Activated CD4-positive, alpha-beta T cell treated with anti-CD3 and anti-CD28 coated beads, Interleukin-2, amount 50 U/mL, for 4 hours (primary cell): ENCODE results near the gene S100A14.
A peak's percentile ranks its signal among the peaks of the same experiment; 100 is the strongest.
"Not testable (repeated sequence)": the region's sequence is repeated elsewhere in the genome, so short reads cannot be mapped to it uniquely, and the experiment has no call there.

Experiments
- DNase-seq, 2 experiments: peaks; one replicate each; pipeline ENCODE4 v3.0.0-alpha.2; 2020

The S100A14 gene

DNA sequence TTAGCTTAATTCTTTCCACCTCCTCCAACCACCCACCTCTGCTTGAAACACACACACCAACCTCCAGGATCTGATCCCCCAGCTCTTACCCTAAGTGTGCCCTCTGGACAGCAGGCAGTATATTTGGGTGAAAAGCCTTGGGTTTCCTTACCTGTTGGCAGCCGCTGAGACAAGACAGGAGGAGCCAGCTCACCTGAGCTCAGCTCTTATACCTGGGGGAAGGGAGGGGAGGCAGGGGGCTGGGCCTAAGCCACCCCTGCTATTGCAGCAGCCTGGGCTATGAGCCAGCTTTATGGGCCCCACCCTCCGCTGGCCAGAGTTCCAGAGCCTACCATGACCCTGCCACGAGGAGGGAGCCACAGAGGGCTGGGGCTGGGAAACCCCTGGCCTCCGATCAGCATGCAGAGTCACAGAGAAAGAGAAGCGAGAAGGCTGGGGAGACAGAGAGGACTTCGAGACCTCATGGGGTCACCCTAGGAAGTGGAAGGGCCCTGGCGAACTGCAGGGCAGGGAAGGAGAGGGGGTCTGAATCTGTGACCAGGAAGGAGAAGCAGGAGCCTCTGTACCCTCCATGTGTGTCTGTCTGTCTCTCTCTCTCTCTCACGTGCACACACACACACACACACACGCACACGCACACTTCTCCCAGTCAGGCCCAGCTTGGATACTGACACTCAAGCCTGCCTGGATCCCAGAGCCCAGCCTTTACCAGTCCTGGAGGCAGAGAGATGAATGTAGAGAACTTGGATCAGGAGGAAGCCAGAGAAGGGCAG lies at the start of gene S100A14:
TSS of gene S100A14 (minus strand) at position 182 of the 773 bp plus-strand sequence. CDS start 467 bp downstream, outside the sequence.
- no peak for DNase-seq

DNA sequence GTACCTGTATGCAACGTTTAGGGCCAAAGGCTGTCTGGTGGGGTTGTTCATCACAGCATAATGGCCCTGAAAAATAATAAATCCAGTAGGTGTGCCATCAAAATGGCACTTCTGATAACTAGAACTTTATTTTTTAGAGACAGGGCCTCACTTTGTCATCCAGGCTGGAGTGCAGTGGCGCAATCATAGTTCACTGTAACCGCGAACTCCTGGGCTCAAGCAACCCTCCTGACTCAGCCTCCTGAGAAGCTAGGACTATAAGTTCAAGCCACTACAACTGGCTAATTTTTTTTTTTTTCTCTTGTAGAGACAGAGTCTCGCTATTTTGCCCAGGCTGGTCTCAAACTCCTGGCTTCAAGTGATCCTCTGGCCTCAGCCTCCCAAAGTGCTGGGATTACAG lies 47.1 kb upstream of the S100A14 start:
- DNase-seq, result no peak

DNA sequence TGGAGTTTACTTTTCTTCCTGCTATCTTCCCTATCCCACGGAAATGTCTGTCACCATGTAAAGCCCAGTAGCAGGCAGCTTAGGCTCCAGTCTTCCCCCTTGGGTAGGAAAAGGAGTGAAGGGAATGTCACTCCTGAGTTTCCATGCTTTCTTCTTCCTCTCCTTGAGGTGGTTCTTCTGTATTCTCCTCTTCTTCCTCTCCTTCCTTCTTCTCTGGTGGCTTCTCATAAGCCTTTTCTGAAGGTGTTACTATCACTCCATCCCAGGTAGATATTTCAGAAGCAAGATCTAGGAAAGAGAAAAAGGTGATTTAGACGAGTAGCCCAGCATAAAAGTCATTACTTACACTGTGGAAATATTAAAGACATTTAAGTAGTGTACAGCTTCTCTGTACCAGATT lies 46.1 kb upstream of the S100A14 start:
- DNase-seq, result no peak

DNA sequence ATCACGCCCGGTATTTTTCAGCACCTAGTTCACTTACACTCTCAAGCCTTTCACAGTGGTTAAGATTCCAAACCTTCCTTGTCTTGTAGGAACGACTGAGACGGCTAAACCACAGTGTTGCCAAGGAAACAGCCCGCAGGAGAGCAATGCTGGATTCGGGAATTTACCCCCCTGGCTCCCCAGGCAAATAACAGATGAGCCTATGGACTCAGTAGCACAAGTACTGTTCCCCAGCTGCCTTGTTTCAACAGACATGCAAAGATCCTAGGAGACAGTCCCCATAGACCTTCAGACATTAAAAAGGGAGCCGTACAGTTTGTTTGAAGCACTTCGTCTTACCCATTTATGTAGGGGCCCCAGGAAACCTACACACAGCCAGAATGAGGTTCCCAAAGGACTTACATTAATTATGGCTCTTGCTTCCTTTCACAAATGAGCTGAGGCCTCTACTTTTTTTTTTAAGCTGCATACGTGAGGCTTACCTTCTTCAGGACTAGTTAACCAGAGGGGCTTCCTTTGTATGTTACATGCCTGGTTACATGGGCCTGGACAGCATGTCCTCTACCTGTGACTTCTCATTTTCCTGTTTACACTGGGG lies 45.1 kb upstream of the S100A14 start:
- no peak for DNase-seq

DNA sequence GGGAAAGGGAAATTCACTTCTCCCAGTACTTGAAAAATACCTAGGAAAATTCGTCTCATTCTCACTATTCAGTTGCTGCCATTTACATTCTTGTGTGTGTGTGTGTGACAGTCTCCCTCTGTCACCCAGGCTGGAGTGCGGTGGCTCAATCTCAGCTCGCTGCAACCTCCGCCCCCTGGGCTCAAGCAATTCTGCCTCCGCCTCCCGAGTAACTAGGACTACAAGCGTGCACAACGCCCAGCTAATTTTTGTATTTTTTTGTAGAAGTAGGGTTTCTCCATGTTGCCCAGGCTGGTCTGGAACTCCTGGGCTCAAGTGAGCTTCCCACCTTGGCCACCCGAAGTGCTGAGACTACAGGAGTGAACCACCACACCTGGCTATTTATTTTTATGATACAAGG lies 43.5 kb upstream of the S100A14 start:
- no peak for DNase-seq

DNA sequence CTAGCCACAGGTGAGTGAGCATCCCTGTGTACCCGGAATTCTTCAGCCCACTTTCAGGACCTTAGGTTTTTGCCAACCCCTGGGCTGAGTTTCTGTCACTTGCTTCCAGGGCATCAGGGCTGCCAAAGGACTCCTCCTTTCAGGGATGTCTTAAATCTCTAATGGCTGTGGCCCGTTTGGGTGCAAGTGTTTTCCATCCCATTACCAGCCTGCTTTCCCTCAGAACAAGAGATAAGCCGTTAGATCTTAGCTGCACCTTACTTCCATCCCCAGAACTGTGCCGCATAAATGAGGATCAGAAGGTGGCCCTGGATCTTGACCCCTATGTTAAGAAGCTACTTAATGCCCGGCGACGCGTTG lies 43.0 kb upstream of the S100A14 start:
- DNase-seq, result no peak

DNA sequence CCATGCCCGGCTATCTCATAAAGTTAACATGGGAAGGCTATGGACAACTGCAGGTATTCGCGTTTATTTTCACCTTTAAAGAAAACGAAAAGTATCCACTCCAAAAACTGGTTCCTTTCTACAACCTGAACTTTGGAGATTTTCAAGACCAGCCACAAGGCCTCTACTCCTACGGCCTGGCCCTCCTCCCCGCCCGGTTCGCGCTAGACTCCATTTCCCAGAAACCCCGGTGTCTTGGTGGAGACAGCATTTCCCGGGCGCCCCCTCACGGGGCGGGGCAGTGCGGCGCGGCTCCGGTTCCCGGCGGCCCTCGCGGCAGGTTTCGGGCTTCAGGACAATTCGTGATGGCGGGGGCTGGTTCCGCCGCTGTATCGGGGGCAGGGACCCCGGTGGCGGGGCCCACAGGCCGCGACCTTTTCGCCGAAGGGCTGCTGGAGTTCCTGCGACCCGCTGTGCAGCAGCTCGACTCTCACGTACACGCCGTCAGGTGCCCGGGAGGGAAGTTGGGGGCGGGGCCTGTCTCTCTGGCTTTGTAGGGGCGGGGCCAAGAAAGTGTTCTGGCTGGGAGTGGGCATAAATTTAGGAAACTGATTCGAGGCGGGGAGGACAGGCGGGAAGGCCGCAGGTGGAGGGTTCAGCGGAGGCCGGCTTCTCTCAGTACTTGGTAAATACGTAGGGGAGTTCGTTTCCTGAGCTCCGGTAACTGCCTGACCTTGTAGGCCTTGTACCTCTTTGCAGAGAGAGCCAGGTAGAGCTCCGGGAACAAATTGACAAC lies 42.5 kb upstream of the S100A14 start, which contains the start of gene SNAPIN:
TSS of gene SNAPIN (plus strand) at position 304 of the 775 bp plus-strand sequence. CDS start at position 345, 41 bp downstream.
- peak; percentile 87 to 88 for DNase-seq

DNA sequence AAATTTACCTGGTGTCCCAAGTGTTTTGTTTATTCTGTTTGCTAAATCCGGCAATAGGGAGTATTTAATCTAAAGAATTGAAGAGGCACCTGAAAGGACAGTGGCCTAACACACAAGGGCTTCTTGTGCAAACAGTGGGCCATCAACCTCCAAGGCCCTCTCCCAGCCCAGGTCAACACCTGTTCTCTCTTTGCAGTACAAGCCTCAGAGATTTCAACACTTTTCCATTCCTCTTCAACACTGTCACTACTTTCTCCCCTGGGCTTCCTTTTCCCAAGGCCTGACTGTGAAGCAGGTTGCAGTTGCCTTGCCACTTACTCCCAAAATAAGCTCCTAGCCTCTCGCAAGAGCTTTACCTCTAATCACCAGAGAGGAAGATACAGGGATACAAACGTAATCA lies 39.2 kb upstream of the S100A14 start:
- no peak for DNase-seq

DNA sequence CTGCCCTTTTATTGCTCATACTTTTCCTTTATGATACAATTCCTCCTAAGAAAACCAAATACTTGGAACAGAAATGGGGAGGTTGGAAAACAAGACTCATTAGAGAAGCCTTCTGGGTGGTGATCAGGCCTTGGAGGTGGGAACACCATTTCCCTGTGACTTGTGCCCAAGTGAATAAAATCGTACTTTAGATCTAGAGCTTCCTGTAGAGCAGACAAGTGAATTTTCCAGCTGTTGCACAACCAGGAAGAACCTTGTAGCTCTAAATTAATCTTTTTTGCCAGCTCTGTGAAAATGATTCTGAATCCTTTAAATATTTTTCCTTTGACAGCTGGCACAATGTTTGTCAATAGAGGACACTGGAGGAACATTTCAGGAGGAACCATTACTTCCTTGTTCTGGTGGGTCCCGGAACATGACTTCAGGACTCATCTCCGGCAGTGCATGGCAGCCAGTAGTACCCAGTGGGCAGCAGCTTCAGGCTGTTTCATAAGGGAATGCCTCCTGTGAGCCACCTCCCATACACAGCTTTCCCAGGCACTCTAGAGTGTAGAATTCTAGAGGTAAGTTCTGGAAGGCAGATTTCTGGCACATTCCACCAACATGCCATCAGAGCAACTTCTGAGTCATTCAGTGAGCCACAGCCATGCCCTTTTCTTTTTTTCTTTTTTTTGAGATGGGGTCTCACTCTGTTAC lies 36.8 kb upstream of the S100A14 start:
- no peak for DNase-seq

DNA sequence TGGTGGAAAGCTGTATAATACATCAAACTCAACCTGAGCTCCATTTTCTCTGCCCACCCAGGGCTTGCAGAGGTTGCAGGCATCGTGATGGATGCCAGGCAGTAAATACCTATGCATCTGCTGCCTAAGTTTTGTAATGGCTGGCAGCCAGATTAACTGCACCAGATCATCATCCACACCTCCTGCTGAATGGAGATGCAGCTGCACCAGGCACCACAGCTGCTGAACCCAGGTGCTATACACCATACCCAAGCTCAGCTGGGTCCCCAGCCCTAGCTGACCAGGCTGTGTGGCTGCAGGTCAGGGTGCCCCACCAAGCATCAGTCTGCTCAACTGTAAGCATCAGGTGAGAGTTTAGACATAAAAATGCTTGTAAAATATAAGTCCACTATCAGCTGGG lies 35.6 kb upstream of the S100A14 start:
- DNase-seq, result no peak

DNA sequence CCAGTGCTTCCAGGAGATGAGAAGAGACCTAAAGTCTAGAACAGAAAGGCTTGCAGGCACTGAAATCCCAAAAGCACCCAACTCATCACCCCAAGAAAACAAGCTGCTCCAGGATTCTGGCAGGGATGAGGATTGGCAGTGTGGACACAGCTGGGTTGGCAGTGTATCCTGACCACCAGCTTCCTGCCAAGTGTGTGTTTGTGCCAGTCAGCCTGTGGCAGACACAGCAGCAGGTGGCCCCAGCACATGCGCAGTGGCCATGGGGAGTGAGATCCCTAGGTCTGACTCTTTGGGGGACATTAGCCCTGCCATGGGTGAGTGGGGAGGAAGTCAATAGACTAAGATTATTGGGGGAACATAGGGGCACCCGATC lies 33.7 kb upstream of the S100A14 start:
- DNase-seq, result no peak

DNA sequence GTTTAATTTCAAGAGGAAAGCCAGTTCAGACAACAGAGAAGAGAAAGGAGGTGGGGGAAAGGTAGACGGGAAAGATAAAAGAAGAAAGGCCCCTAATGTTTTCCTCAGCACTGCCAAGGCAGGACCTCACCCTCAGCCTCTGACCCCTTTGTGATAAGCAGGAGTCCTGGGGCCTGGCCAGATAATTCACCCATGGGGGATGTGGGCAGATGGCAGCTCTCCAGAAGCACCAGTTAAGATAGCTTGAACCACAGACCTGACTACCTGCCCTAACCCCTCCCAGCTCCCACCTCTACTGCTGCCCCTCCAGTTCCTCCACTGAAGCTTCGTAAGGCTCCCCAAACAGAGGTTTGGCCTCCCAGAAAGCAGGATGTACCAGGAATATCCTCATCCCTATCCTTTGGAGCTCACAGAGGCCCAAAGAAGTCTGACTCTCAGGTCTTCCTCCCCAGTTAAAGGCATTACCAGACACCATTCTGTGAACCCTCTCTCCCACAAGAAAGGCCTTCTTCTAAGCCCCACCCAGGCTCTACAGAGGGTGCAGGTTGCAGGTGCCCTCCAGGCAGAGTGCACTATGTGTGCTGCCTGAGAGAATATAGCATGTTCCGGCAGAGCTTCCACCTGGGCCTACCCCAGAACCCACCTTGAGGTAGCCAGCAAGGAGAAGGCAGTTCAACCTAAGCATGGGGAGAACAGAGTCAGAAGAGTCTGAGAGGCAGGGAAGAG lies 33.2 kb upstream of the S100A14 start:
- no peak for DNase-seq

DNA sequence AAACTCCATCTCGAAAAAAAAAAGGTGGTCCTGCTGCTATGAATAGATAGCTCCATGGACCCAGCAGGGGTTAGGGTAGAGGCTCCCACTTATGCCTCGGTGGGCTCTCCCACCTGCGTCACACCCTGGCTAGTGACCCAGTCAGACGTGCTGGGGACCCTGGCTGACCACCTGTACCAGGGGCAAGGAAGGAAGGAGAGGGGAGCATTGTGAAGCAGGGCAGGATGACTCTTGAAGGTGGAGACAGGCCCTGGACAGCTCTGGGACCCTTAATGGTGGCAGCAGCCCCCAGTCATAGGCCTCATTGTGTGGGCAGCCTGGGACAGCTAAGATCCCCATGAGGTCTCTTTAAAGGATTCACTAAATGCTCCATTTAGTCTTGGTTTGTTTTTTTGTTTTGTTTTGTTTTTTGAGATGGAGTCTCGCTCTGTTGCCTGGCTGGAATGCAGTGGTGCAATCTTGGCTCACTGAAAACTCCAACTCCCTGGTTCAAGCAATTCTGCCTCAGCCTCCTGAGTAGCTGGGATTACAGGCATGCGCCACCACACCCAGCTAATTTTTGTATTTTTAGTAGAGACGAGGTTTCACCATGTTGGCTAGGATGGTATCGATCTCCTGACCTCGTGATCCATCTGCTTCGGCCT lies 32.0 kb upstream of the S100A14 start:
- DNase-seq, result no peak

DNA sequence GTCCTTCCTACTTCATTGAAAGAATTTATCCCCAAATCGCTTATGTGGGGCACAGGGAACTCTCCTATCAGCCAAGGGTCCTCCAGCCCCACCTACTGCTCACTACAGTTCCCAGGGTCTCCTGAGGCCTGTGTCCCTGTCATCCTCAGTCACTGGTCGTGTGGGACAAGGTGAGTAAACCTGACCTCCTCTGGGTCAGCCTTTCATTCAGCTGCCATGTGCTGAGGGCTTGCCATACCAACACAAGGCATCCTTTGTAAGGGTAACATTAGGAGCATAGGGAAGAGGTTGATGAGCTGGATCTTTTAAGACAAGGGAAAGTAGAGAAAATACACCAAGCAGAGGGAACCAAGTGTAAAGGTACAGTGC lies 31.2 kb upstream of the S100A14 start:
- no peak for DNase-seq

DNA sequence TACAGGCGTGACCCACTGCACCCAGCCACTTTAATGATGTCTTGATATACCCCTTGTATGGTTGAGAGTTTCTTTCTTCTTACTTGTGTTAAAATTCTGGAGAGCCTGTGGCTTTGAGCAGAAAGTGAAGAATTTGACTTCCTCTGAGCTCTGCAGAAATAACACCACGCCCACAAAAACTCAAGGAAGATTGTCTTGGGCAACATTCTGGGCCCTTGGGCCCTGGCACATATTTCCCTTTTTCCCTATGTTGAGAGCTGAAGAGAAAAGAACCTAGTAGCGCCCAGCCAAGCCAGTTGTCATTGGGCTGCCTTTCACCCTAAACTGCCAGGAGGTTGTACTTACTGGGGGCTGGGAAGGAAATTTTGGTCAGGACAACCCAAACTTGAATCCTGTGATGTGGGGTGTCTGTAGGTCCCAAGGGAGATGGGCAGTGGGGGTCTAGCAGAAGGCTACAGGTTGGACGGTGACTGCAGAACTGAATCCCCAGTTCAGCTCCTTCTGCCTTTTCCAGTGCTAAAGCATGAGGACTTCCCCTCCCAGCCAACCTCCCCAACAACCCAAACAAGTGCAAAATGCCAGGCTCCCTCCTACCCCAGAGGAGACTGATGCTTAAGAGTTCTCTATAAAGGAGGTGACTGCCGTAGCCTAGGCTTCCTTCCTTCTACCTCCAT lies 30.7 kb upstream of the S100A14 start:
- no peak for DNase-seq

DNA sequence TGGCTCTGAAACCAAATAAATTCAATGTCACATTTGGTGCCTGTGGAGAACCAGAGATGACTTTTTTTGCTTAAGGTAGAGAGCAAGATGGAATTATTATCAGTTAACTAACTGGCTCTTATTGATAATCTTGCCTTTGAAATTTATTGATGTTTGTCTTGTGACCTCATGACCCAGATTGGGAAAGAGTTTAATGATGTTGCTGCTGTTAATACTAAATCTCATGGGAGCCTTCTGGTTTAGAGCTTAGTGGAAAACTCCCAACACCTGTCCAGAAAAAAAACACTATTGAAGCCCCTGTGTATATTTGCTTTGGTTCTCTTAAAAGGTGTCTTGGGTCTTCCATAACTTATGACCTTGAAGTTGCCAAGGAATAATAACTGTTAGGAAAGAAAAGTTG lies 27.7 kb upstream of the S100A14 start:
- no peak for DNase-seq

DNA sequence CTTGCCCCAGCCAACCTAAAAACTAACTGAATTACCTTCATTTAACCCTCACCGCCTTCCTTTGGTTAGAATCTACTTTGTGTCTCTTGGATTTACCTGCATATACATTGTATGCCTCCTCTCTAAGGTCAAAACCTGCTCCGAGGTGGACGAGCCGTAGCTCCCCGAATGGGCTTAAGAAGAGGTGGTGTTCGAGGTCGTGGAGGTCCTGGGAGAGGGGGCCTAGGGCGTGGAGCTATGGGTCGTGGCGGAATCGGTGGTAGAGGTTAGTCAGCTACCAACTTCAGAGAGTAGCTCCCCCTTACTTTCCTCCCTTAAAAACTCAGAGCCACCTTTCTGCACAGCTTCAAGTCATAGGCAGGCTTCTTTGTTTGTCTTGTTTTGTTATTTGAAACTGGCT lies 27.0 kb upstream of the S100A14 start:
- no peak for DNase-seq

DNA sequence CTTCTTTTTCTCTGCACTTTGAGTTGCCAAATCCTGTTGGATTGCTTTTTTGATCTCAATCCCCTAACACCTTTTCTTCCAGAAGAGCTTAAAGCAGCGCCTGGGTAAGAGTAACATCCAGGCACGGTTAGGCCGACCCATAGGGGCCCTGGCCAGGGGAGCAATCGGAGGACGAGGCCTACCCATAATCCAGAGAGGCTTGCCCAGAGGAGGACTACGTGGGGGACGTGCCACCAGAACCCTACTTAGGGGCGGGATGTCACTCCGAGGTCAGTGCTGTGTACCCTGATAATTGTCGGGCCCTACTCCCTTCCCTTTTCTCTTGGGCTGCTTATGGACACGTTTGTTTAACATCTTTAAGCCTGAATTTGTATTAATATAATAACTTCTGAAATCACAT lies 26.0 kb upstream of the S100A14 start:
- no peak for DNase-seq

DNA sequence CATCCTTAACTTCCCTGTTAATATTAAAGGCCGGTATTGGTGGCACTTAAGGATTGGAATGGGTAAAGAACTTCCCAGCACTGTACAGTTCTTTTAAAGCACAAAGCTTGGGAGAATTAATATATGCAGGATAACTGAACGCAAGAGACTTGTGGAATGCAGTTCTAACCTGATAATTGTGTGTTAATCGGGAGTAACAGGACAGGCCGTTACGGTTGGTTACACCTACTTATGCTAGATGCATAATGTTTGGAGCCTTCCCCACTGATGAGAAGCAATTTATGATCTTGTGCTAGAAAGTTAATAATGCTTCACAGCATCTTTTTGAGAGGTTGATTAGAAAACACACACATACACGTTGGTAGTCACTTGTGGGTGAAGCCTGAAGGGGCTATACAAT lies 24.7 kb upstream of the S100A14 start:
- DNase-seq, result no peak

DNA sequence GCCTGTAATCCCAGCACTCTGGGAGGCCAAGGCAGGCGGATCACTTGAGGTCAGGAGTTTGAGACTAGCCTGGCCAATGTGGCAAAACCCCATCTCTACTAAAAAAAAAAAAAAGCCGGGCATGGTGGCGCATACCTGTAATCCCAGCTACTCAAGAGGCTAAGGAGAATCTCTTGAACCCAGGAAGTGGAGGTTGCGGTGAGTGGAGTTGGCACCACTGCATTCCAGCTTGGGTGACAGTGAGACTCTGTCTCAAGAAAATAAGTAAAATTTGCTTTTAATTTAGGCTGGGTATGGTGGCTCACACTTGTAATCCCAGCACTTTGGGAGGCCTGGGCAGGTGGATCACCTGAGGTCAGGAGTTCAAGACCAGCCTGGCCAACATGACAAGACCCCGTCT lies 24.1 kb upstream of the S100A14 start:
- DNase-seq, result not testable (repeated sequence)

DNA sequence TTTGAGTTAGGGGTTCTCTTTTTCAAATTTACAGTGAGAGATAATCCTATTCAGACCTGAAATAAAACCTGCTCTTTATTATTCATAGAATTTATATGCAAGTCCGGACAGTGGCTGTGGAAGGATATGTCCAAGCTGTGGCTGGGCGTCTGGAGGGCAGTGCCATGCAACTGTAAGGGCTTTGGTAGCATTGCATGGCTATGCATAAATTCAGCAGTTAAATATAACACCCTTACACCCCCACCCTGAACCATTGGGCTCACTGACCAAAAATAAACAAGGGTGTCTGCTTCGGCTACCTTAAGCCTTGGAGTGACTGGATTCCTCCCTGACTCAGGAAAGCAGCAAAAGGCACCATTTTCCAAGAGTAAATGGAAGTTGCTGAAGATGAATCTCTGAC lies 23.2 kb upstream of the S100A14 start:
- no peak for DNase-seq

DNA sequence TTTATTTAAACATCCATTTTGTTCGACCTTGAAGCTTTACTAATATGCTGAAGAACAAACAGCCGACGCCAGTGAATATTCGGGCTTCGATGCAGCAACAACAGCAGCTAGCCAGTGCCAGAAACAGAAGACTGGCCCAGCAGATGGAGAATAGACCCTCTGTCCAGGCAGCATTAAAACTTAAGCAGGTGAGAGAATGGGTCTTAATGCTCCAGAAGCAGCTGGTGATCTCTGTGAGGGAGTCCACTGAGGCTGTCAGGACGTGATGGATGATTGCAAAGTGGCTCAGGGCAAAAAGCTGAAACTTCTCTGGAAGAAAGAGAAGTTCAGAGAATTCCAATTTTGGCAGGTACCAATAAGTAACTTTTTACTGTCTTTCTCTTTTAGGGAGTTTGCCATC lies 22.1 kb upstream of the S100A14 start:
- no peak for DNase-seq
